Astrocyte (in vitro differentiated cells and primary cell): Measurements from ENCODE around the gene ARL4C. TPM values are rescaled to one million over a fixed set of nuclear protein-coding genes. Genes with fewer than 3 reads are reported as not detected.

Experiments used
- DNase-seq: peaks from one replicate; pipeline ENCODE4 v3.0.0-alpha.2; 2010; ENCODE audit warnings: low read depth
- FAIRE-seq: peaks from 2 replicates; lab custom pipeline; 2011; peaks lifted over from hg19 to GRCh38; lab: Jason Lieb, UNC
- H2AFZ ChIP-seq: 2 replicates; pipeline ENCODE4 v1.6.0; 2012; ENCODE audit warnings: low read depth, low read length, inconsistent platforms
- H3K27ac ChIP-seq: 2 replicates; pipeline ENCODE4 v1.5.1; 2011; ENCODE audit warnings: low read depth, low read length, inconsistent platforms
- H3K27me3 ChIP-seq: 2 replicates; pipeline ENCODE4 v1.6.0; 2011; ENCODE audit warnings: low read length, inconsistent platforms; ENCODE audit not compliant: insufficient read depth
- H3K36me3 ChIP-seq: 2 replicates; pipeline ENCODE4 v1.5.1; 2011; ENCODE audit warnings: low read length, inconsistent platforms; ENCODE audit not compliant: insufficient read depth
- H3K4me1 ChIP-seq: 2 replicates; pipeline ENCODE4 v1.5.1; 2011; ENCODE audit warnings: low read length, inconsistent platforms; ENCODE audit not compliant: insufficient read depth
- H3K4me2 ChIP-seq: 2 replicates; pipeline ENCODE4 v1.6.0; 2012; ENCODE audit warnings: low read length, inconsistent platforms
- H3K4me3 ChIP-seq: 2 replicates; pipeline ENCODE4 v1.5.1; 2011; ENCODE audit warnings: low read depth, mild to moderate bottlenecking, low read length, inconsistent platforms; ENCODE audit not compliant: insufficient read depth
- H3K79me2 ChIP-seq: 2 replicates; pipeline ENCODE4 v1.6.0; 2012; ENCODE audit warnings: mild to moderate bottlenecking, low read length, inconsistent platforms; ENCODE audit not compliant: insufficient read depth
- H3K9ac ChIP-seq: 2 replicates; pipeline ENCODE4 v1.6.0; 2012; ENCODE audit warnings: mild to moderate bottlenecking, low read length, inconsistent platforms
- H3K9me3 ChIP-seq: 2 replicates; pipeline ENCODE4 v1.5.1; 2012; ENCODE audit warnings: low read depth, mild to moderate bottlenecking, low read length, inconsistent platforms; ENCODE audit not compliant: insufficient read depth
- H4K20me1 ChIP-seq: 2 replicates; pipeline ENCODE4 v1.6.0; 2012; ENCODE audit warnings: low read length, inconsistent platforms; ENCODE audit not compliant: insufficient read depth
- H3K27ac Mint-ChIP-seq: one replicate; pipeline ENCODE4 v1.8.0; 2021; ENCODE audit warnings: mild to moderate bottlenecking, mixed read lengths; ENCODE audit not compliant: unreplicated experiment
- H3K27me3 Mint-ChIP-seq: one replicate; pipeline ENCODE4 v1.8.0; 2021; ENCODE audit warnings: low read depth, mixed read lengths; ENCODE audit not compliant: unreplicated experiment
- H3K36me3 Mint-ChIP-seq: one replicate; pipeline ENCODE4 v1.8.0; 2021; ENCODE audit warnings: low read depth, mixed read lengths; ENCODE audit not compliant: unreplicated experiment
- H3K4me1 Mint-ChIP-seq: one replicate; pipeline ENCODE4 v1.8.0; 2021; ENCODE audit warnings: low read depth, mixed read lengths; ENCODE audit not compliant: unreplicated experiment
- H3K4me3 Mint-ChIP-seq: one replicate; pipeline ENCODE4 v1.8.0; 2021; ENCODE audit warnings: mild to moderate bottlenecking, moderate library complexity, mixed read lengths; ENCODE audit not compliant: unreplicated experiment
- H3K9me3 Mint-ChIP-seq: one replicate; pipeline ENCODE4 v1.8.0; 2021; ENCODE audit warnings: mild to moderate bottlenecking, mixed read lengths; ENCODE audit not compliant: unreplicated experiment
- CTCF ChIP-seq: IDR thresholded peaks from 2 replicates; pipeline ENCODE4 v1.5.1; 2011; ENCODE audit warnings: low read depth, mild to moderate bottlenecking, inconsistent platforms, low read length, moderate library complexity; ENCODE audit not compliant: insufficient read depth
- EZH2 ChIP-seq: IDR thresholded peaks from 2 replicates; pipeline ENCODE4 v1.6.1; 2012; ENCODE audit warnings: mild to moderate bottlenecking, low read length, inconsistent platforms; ENCODE audit not compliant: insufficient read depth
- total RNA-seq: library from RNA; stranded (reverse); gene quantifications from 2 replicates; pipeline ENCODE4 v1.2.1, GENCODE V29; 2021

The ARL4C gene
- total RNA-seq, 1 donor from 2014 or later, result 70.7 TPM

- Histone ChIP-seq H3K27ac (peak overlapping the region; percentile 94), H3K36me3 (no peaks in the 10 kb centered on the region), H3K79me2 (no peaks in the 10 kb centered on the region), H3K27me3 (no peaks in the 10 kb centered on the region), H3K4me2 (no peak overlapping the region), H3K9me3 (no peaks in the 10 kb centered on the region), H3K9ac (peak overlapping the region; percentile 63), H2AFZ (no peak overlapping the region), H4K20me1 (no peaks in the 10 kb centered on the region), H3K4me1 (peaks cover 60% of the 10 kb centered on the region), H3K4me3 (no peak overlapping the region)
- Mint-ChIP-seq H3K4me1 (peaks cover 75% of the 10 kb centered on the region), H3K27ac (peak overlapping the region; percentile 98), H3K4me3 (no peak overlapping the region), H3K36me3 (peaks cover 4% of the 10 kb centered on the region), H3K27me3 (no peaks in the 10 kb centered on the region), H3K9me3 (peaks cover 5% of the 10 kb centered on the region)
- no peak for FAIRE-seq
- TF ChIP-seq CTCF, result no peak
- no peak for TF ChIP-seq EZH2
- no peak for DNase-seq
Observed at GRCh38 chr2:234447963-234448362, 48.9 kb downstream of the ARL4C start.

- Histone ChIP-seq H2AFZ (no peak overlapping the region), H3K4me1 (peaks cover 52% of the 10 kb centered on the region), H4K20me1 (no peaks in the 10 kb centered on the region), H3K36me3 (no peaks in the 10 kb centered on the region), H3K4me2 (no peak overlapping the region), H3K4me3 (no peak overlapping the region), H3K79me2 (no peaks in the 10 kb centered on the region), H3K9me3 (no peaks in the 10 kb centered on the region), H3K27ac (no peak overlapping the region), H3K9ac (no peak overlapping the region), H3K27me3 (no peaks in the 10 kb centered on the region)
- H3K4me3 Mint-ChIP-seq, result no peak overlapping the region
- H3K9me3 Mint-ChIP-seq, result peaks cover 3% of the 10 kb centered on the region
- DNase-seq (no peak), FAIRE-seq (no peak)
- H3K27ac Mint-ChIP-seq, result no peak overlapping the region
- no peaks in the 10 kb centered on the region for H3K27me3 Mint-ChIP-seq
- H3K36me3 Mint-ChIP-seq, result peaks cover 2% of the 10 kb centered on the region
- peaks cover 71% of the 10 kb centered on the region for H3K4me1 Mint-ChIP-seq
- TF ChIP-seq CTCF (no peak), EZH2 (no peak)
Observed at GRCh38 chr2:234447189-234447588, 49.7 kb downstream of the ARL4C start.

- H3K4me3 ChIP-seq, result no peak overlapping the region
- Mint-ChIP-seq H3K27me3 (no peaks in the 10 kb centered on the region), H3K4me3 (no peak overlapping the region), H3K4me1 (peaks cover 66% of the 10 kb centered on the region), H3K27ac (peak overlapping the region; percentile 81), H3K36me3 (peaks cover 2% of the 10 kb centered on the region), H3K9me3 (peaks cover 3% of the 10 kb centered on the region)
- H3K4me1 ChIP-seq, result peaks cover 48% of the 10 kb centered on the region
- no peak for DNase-seq
- no peaks in the 10 kb centered on the region for H3K79me2 ChIP-seq
- peak overlapping the region; percentile 99 for H3K27ac ChIP-seq
- H3K27me3 ChIP-seq, result no peaks in the 10 kb centered on the region
- H3K9me3 ChIP-seq, result no peaks in the 10 kb centered on the region
- H2AFZ ChIP-seq, result no peak overlapping the region
- H4K20me1 ChIP-seq, result no peaks in the 10 kb centered on the region
- TF ChIP-seq EZH2, result no peak
- H3K36me3 ChIP-seq, result no peaks in the 10 kb centered on the region
- FAIRE-seq, result no peak
- H3K9ac ChIP-seq, result peak overlapping the region; percentile 0
- no peak overlapping the region for H3K4me2 ChIP-seq
Observed at GRCh38 chr2:234446404-234447076, 50.3 kb downstream of the ARL4C start.
